ENCODE data around the gene KIF23.

DNA sequence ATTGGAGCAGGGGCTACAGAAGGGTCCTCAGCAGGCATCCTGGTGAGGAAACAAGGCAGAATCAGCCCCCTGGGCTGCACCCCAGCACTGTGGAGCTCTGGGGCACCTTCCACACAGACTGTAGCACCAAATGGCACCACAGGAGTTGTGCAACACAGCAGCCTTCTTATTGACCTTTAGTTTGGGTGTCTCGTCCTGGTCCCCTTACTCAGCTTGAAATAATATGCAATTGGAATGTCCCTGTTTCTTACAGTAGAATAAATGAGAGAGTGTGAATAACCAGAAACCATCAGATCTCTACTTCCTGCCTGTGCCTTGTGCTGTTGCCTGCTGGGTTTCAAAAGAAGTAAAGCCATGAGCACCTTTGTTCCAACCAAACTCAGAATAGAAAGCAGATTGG, 82.9 kb downstream of the KIF23 start:
- TF ChIP-seq, protein P1, sequence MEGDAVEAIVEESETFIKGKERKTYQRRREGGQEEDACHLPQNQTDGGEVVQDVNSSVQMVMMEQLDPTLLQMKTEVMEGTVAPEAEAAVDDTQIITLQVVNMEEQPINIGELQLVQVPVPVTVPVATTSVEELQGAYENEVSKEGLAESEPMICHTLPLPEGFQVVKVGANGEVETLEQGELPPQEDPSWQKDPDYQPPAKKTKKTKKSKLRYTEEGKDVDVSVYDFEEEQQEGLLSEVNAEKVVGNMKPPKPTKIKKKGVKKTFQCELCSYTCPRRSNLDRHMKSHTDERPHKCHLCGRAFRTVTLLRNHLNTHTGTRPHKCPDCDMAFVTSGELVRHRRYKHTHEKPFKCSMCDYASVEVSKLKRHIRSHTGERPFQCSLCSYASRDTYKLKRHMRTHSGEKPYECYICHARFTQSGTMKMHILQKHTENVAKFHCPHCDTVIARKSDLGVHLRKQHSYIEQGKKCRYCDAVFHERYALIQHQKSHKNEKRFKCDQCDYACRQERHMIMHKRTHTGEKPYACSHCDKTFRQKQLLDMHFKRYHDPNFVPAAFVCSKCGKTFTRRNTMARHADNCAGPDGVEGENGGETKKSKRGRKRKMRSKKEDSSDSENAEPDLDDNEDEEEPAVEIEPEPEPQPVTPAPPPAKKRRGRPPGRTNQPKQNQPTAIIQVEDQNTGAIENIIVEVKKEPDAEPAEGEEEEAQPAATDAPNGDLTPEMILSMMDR (IDR thresholded peaks at IDR 0.05) = no peak
- TF ChIP-seq POLR2A (IDR thresholded peaks at IDR 0.05) = no peak

Data from lower leg skin (tissue), 3 donors.